Lower leg skin (tissue), 3 donors: ENCODE results near the gene RBM44.

Experiments used
- POLR2A ChIP-seq, 2 donors: fragments of 450-650 bp; IDR thresholded peaks; one replicate each; pipeline ENCODE4 v1.6.1; 2016 to 2017; ENCODE audit warnings: antibody characterized with exemption in 2 of 2, mild to moderate bottlenecking in 1 of 2, moderate library complexity in 1 of 2
- TF ChIP-seq, protein P1 (sequence below), 3 donors: fragments of 450-650 bp; IDR thresholded peaks; one replicate each; pipeline ENCODE4 v1.5.1; 2016; ENCODE audit warnings: antibody characterized with exemption in 3 of 3, mild to moderate bottlenecking in 3 of 3, moderate library complexity in 2 of 3

DNA sequence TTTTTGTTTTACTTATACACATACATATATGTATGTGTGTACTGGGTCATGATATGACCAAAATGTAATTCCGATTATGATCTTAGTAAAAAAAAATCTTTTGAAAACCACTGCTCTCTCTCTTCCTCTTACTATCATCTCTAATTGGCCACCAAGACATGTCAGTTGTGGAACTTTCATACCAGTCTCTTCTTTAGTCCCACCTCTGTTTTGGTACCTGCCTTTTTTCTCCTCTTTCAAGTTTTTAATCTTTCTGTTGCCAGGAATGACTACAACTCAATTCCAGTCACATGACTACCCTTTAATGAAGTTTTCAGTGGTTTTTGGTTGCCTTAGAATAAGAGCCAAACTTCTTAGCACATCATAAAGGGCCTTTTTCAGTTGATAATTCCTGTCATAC lies 17.1 kb downstream of the RBM44 start:
- TF ChIP-seq, protein P1, sequence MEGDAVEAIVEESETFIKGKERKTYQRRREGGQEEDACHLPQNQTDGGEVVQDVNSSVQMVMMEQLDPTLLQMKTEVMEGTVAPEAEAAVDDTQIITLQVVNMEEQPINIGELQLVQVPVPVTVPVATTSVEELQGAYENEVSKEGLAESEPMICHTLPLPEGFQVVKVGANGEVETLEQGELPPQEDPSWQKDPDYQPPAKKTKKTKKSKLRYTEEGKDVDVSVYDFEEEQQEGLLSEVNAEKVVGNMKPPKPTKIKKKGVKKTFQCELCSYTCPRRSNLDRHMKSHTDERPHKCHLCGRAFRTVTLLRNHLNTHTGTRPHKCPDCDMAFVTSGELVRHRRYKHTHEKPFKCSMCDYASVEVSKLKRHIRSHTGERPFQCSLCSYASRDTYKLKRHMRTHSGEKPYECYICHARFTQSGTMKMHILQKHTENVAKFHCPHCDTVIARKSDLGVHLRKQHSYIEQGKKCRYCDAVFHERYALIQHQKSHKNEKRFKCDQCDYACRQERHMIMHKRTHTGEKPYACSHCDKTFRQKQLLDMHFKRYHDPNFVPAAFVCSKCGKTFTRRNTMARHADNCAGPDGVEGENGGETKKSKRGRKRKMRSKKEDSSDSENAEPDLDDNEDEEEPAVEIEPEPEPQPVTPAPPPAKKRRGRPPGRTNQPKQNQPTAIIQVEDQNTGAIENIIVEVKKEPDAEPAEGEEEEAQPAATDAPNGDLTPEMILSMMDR (IDR thresholded peaks at IDR 0.05): no peak
- no peak for TF ChIP-seq POLR2A (IDR thresholded peaks at IDR 0.05)
